Measurements from ENCODE around the gene PKD1.

PKD1 gene

DNA sequence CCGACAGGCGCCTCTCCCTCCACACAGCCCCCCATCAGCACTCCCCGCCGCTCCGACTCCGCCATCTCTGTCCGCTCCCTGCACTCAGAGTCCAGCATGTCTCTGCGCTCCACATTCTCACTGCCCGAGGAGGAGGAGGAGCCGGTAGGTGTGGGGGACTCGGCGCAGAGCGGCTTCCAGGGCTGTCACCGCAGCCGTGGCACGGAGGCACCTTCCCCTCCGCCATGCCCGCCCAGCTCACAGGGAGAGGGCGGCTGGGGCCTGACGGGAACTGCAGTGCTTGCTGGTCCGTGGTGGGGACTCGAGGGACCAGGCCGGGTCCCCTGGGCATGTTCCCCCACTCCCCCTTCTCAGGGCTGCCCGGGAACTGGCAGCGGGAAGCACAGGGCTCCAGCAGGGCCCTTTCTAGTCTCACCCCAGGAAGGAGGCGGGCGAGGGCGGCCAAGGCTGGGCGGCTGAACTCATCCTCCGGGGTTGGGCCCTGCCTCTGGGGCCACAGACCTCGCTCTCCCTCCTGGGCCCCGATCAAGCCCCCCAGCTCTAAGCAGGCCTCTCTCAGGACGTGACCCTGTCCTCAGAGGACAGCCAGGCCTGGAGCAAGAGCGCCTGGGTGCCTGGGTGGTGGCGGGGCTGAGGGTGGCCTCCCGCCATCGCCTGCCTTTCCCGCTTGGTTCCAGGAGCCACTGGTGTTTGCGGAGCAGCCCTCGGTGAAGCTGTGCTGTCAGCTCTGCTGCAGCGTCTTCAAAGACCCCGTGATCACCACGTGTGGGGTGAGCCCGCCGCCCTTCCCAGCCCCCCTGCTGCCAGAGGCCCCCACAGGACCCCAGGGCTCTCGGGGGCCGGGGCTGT lies 35.1 kb upstream of the PKD1 start:
- DNase-seq (ENCODE audit: insufficient read length, low spot score) (no peak), FAIRE-seq (no peak)

DNA sequence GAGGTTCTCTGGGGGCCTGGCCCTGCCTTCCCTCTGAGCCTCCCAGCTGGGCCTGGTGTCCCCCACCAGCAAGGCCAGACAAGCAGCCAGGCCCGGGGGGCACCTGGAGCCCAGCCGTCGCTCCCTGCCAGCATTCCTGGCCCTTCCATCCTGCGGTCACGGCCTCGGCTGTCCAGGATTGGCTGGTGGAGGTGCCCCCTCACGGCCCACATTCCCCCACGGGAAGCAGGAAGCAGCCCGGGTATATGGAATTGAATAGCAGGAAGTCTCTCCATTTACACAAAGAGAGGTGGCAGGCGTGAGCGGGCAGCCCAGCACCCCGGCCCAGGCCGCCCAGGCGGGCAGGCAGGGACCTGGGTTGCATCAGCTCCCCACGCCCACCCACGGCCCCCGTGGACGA lies 34.4 kb upstream of the PKD1 start:
- no peak for DNase-seq (ENCODE audit: insufficient read length, low spot score)
- no peak for FAIRE-seq

DNA sequence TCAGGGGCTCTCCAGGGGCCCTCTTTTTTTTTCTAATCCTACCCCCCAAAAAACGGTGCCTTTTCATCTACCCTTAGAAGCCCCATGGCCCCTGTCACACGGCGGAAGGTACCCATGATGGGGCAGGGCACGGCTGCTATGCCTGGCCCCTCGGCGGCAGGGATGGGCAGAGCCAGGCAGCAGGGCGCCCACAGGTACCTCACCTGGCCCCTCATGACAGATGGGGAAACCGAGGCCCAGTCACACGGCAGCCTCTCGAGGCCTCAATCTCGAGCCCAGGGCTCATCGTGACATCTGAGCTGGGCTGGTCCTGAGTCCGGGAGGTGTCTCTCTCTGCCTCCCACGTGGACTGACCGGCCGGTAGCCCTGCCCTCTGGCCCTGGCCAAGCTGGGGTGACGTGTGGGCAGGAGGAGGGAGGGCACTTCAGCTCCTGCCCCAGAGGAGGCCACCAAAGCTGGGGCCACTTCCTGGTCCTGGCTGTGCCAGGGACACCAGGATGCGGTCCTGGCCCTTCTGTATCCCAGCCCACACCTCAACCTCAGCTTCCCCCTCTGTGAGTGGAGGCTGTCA lies 31.5 kb upstream of the PKD1 start:
- DNase-seq (ENCODE audit: insufficient read length, low spot score) (no peak), FAIRE-seq (no peak)

DNA sequence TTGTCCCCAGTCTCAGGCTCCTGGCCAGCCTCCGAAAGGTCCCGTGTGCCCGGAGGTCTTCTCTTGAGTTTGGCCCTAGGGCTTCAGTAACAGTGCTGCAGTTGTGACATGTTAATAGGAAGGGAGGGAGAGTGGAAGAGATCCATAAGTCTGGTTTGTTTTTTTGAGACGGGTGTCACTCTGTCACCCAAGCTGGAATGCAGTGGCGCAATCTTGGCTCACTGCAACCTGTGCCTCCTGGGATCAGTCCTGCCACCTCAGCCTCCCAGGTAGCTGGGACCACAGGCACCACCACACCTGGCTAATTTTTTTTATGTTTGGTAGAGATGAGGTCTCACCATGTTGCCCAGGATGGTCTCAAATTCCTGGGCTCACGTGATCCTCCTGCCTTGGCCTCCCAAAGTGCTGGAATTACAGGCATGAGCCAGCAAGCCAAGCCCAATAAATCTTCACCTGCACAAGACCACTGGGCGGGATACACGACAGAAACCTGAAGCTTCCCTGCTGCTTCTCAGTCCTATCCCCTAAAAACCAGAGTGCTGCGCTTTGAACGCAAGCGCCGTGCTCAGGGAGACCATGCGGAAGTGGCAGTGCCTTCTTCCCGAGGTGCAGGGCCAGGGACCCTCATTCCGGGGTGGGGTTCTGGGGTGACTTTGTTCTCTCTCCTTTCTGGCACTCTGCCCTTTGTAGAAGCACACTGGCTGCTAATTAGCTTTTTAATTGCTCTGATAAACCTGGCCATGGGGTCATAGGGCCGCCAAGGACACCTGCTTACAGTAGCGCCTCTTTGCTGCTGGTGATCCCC lies 30.8 kb upstream of the PKD1 start:
- FAIRE-seq (peak; percentile 13), DNase-seq (ENCODE audit: insufficient read length, low spot score) (no peak)

DNA sequence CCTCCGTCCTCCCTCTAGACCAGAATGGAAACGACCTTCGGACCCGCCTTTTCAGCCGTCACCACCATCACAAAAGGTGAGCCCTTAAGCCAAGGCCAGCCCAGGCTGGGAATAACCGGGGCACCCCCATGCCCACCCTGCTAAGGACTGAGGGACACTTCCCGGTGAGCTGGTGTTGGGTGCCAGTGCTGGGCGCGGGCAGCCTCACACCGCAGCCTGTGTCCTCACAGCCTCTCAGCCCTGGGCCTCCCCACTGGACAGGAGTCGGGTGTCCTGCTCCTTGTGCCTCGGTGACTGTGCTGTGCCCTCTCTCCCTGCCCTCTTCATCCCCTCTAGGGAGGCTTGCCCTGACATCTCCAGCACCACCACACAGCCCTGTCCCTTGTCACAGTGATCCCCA lies 30.2 kb upstream of the PKD1 start:
- DNase-seq (ENCODE audit: insufficient read length, low spot score) (no peak), FAIRE-seq (no peak)

DNA sequence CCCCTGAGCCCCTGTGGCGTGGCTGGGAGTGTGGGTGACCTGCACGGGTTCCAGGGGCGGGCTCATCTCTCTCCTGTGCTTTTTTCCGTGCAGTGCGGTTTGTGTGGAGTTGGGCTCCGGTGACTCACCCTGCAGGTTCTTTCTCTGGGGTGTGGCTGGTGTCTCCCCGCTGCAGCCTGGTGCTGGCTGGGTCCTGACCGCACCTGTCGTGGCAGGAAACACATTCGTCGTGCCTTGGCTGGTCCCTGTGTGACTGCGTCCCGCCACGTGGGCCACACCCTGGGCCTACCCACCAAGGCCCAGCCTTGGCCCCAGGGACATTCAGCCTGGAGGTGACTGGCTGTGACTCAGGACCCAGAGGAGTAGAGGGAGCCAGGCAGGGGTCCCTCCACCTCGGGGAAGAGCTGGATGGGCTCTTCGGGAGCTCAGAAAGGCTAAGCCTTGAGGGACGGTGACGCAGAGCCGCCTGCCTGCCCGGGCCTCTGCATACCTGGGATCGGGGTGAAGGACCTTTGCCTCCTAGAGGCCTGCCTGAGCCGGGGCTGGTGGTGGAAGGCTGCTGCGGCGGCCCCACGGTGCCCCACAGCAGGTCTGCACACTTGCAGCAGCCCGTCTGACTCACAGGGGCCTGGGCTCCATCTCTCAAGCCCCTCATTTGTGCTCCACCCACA lies 27.6 kb upstream of the PKD1 start:
- FAIRE-seq (no peak), DNase-seq (ENCODE audit: insufficient read length, low spot score) (no peak)

DNA sequence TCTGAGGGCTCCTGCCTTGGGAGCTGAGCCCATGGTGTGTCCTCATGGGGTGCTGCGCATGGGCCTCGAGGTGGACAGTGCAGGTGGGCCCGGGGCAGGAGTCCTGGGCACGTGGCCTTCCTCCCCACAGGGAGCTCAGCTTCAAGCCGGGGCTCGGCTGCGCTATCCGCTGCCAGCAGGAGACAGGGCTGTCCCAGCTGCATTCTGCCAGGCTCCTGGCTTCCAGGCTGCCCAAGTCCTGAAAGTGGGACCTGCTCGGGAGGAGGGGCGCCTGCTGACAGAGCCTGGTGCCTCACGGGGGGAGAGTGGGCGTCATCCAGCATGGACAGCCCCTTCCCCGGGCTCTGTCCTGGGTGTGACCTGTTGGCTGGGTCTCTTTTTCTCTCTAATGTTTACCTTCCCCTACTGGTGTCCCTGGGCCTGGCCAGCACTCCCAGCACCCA lies 27.0 kb upstream of the PKD1 start:
- FAIRE-seq: no peak
- no peak for DNase-seq (ENCODE audit: insufficient read length, low spot score)

DNA sequence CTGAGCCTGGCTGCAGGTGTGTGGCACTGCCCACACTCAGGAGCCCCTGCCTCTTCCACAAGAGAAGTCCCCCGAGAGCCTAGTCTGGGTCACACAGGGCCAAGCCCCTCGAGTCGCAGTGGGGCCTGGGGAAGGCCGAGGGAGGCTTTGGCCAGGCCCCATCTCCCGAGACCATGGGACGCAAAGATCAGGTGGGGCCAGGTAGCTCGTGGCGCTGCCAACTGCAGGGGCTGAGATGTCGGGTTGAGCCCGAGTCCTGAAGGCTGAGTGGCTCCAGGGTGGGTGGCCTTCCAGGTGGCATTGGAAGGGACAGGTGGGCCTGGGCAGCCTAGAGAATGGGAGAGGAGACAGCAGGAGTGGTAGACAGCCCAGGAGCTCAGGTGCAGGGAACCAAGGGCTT lies 26.2 kb upstream of the PKD1 start:
- FAIRE-seq: no peak
- no peak for DNase-seq (ENCODE audit: insufficient read length, low spot score)

DNA sequence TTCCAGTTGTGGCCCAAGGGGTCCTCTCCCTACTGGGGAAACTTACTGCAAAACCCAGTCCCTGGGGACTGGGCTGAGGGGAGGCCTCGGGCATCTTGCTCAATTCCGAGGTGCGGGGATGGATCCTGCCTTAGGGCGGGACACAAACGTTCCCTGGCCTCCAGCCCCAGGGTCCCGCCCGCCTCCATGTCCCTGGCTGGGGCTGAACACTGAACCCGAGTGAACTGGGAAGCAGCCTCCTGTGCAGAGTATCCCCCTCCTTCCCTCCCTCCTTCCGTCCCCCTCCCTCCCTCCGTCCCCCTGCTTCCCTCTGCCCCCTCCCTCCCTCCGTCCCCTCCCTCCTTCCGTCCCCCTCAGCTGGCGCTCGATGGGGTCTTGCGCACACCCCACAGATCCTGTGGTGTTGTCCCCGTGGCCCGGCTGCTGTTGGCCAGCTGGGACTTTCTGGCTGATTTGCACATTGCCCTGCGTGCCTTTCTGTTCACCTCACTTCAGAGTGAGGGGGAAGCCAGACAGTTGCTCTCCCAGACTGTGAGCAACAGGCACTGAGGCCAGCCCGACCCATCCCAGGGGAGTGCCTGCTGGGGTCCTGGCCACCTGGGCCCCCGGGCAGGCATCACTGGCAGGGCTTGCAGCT lies 25.3 kb upstream of the PKD1 start:
- FAIRE-seq (no peak), DNase-seq (ENCODE audit: insufficient read length, low spot score) (no peak)

DNA sequence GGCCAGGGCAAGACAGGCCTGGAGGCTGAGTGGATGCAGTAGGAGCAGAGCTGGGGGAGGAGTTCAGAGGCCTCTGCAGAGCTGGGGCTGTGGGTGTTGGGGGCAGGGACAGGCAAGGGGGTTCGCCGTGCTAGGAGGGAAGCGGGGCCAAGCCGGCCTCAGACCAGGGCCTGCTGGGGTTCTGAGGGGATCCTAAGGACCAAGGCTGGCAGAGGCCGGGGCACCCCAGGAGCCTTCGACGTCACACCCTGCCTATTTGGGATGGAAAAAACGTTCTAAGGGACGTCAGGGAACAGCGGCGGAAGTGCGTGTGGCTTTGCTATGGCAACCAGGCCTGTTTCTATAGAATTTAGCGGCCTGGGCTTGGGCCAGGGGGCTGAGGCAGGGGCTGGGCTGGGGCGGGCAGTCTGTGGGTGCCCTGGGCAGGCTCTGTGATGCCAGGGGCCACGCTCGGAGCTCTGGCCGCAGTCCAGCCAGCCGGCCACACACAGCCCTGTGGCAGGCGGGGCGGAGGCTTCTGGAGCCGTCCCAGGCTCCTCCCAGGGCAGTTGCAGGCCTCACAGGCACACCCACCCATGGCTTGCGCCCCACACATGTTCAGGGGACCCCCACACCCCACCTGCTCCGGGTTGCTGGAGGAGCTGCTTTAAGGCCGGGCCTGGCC lies 23.6 kb upstream of the PKD1 start:
- FAIRE-seq: no peak
- DNase-seq (ENCODE audit: insufficient read length, low spot score): no peak

DNA sequence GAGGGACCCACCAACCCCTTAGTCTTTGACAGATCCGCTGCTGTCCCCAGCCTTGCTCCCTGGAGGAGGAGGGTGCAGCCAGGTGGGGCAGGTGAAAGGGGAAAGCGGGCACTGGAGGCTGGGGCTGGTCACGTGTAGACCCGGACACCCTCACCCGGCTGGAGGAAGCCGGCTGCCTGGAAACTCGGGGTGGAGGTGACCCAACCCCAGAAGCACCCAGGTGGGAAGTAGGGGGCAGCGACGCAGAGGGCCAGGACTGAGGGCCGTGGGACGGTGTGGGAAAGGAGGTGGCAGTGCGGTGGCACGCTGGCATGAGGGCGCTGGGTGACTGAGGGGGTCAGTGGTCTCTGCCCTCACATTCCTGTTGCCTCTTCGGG lies 22.6 kb upstream of the PKD1 start:
- DNase-seq (ENCODE audit: insufficient read length, low spot score): no peak
- FAIRE-seq: no peak

DNA sequence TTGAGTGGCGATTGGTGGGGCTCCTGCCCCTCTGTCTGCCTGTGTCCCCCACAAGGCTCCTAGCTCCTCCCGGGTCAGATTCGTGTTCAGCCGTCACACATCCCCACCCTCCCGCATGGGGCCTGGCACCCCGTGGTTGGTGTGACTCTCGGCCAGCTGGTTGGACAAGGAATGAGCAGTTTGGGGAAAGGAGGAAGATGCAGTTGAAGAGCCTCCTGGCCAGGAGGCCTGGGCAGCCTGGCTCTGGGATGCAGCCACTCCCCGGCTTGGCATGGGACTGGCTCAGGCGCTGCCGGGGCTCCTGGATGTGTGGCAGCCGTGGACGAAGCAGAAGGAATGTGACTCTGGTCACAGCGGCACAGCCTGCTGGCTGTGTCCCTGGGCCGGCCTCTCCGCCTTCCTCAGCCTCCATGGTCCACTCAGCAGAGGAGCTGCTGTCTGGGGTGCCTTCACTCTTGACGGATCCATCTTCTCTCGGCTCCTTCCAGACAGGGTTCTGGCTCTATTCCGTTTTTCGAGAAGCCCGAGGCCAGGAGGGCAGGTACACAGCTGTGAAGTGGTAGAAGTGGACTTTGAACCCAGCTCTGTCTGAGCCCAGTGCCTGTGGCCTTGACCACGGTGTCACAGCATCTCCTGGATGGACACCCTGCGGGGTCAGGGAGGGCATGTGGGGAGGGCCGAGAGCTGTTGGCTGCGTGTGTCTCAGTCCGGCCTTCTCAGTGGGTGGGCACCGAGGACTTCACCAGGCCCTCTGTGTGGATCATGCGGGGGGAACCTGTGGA lies 22.0 kb upstream of the PKD1 start:
- DNase-seq (ENCODE audit: insufficient read length, low spot score): no peak
- no peak for FAIRE-seq

DNA sequence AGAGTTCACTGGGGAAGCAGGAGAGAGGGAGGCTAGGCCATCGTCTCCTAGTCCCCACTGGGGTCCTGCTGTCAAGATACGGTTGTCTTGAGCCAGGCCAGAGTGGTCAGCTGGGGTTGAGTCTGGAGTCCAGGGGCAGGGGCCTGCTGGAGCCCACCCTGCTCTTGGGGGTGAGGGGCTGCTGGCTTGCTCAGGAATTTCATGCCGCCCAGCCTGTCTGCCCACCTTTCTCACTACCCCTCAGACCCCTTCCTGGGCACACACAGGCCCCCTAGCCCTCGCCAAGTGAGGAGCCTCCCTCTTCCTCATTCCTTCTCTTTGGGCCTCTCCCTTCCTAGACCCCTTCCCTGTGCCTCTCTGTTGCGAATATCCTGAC lies 21.1 kb upstream of the PKD1 start:
- DNase-seq (ENCODE audit: insufficient read length, low spot score): no peak
- no peak for FAIRE-seq

DNA sequence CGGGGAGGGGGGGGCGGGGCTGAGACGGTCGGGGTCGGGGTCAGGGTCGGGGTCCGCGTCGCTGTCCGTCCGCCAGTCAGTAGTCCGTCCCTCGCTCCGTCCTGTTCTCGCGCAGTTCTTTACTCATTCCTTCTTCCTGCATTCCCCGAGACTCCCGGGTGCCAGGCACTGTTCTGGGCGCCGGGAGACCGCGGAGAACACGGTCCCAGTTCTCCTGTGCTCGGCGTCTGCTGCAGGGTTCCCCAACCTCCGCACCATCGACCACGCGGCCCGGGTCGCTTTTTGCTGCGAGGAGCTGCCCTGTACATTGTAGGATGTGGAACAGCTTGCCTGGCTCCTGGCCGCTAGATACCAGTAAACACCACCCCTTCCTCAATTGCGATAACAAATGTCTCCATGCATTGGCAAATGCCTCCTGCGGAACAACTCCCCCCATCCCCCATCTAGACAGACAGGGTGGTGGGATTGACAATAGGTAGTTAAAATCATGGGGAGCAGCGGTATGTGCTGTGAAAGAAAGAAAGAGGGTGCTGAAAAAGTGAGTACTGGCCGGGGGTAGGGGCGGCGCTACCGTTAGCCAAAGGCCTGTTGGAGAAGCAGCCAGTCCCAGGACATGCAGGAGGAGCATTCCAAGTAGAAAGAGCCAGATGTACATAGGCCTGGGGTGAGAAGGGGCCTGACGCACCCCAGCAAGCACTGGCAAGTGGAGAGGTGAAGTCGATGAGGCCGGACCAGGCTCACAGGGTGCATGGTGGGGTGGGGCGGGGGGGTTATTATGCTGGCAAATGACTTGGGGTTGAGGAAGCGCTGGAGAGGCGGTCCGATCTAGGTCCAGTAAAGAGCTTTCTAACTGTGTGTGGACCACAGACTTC lies 20.5 kb upstream of the PKD1 start:
- no peak for DNase-seq (ENCODE audit: insufficient read length, low spot score)
- no peak for FAIRE-seq

DNA sequence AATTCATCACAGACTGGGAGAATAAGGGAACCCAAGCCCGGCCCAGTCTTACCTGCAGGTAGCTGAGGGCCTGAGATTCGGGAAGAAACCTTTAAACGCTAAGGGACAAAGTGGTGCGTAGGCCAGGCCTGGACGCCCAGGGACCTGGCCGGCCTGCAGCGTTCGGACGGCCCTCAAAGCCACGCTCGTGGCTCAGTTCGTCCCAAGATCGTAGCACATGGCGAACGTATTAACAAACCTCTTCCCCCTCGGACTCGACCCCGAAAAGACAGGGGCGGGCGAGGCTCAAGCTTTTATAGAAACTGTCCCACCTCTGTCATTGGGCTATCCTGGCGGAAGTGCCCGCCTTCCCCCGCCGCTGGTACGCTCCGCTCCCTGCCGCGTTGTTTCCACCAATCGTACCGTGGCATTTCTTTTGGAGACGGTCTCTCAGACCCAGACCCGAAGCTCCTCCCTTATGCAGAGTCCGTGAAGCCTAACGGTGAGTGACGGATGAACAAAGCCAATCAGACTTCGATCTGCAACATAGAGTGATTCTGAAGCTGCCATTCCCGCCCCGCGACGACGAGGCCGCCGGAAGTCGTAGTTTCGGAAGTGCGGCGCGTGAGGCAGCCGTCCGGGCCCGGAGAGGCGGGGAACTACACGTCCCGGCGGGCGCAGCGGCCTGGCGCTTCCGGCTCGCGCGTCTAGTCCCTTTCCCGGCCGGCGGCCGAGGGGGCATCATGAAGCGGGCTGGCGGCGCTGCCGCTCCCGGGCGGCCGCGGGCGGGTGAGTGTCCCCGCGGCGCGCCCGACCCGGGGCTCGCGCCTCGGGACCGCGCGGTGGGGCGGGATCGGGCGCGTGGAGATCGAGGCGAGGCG lies 19.6 kb upstream of the PKD1 start, which contains the start of gene TRAF7:
Gene TRAF7, plus strand, starts transcription at position 692 of the 860 bp plus-strand sequence. CDS start 8,139 bp downstream, outside the sequence.
- DNase-seq (ENCODE audit: insufficient read length, low spot score) (peak; percentile 100), FAIRE-seq (peak; percentile 95)

DNA sequence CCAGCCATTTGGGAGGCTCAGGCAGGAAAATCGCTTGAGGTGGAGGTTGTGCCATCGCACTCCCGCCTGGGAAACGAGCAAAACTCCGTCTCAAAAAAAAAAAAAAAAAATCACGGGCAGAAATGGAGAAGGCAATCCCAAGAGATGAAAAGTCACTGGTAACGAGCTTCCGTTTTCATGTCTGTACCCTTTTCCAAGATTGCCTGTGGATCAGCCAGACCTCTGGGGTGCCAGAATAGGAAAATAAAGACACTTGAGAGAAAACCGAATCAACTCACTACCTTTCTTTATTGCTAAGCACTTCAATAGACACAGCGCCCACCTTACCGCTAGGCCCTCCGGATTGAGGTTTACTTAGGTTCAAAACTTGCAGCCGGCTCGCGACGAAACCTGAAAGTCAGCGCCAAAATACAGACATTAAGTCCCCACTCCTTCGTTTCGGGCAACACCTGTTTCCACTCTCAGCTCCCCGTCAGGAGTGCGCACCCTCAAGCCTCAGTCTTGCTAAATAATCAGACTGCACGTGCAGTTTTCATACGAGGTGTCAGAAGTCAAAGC lies 18.9 kb upstream of the PKD1 start:
- FAIRE-seq (no peak), DNase-seq (ENCODE audit: insufficient read length, low spot score) (no peak)
